OCI-LY1 (cell line): Measurements from ENCODE around the gene CCR7.

Experiments
- CTCF ChIP-seq: fragments of 200-600 bp; sonication (generic), shearing (Covaris generic); IDR thresholded peaks from 2 replicates; pipeline ENCODE4 v1.5.1; 2017; ENCODE audit warnings: mild to moderate bottlenecking, antibody characterized with exemption, low read length, moderate library complexity, mixed read lengths
- EZH2 ChIP-seq: fragments of 200-600 bp; sonication (generic), shearing (Covaris generic); IDR thresholded peaks from 2 replicates; pipeline ENCODE4 v1.8.0; 2017; ENCODE audit warnings: borderline replicate concordance, mixed run types, mild to moderate bottlenecking, antibody characterized with exemption, low read length, moderate library complexity, mixed read lengths

- TF ChIP-seq CTCF = no peak
- no peak for TF ChIP-seq EZH2
Observed at GRCh38 chr17:40558300-40558889, 6.9 kb downstream of the CCR7 start.
